MM.1S (cell line): ENCODE measurements around the gene DNAJB4.

Source experiments
- DNase-seq: peaks from one replicate; pipeline ENCODE4 v3.0.0-alpha.2; 2015
- H2AFZ ChIP-seq: fragments of 300-600 bp; sonication (generic); 2 replicates; pipeline ENCODE4 v1.6.0; 2016; ENCODE audit warnings: antibody characterized with exemption, low read length
- H3F3A ChIP-seq: fragments of 300-600 bp; sonication (generic); 2 replicates; pipeline ENCODE4 v1.6.1; 2016; ENCODE audit warnings: mild to moderate bottlenecking, antibody characterized with exemption, low read length, moderate library complexity, mixed read lengths; ENCODE audit not compliant: insufficient read depth
- H3K27ac ChIP-seq: fragments of 300-600 bp; sonication (generic); 2 replicates; pipeline ENCODE4 v1.5.1; 2016; ENCODE audit warnings: mild to moderate bottlenecking, low read length
- H3K27me3 ChIP-seq: fragments of 300-600 bp; sonication (generic); replicated peaks from 2 replicates; pipeline ENCODE4 v1.6.0; 2016; ENCODE audit warnings: low read length; ENCODE audit not compliant: insufficient read depth
- H3K36me3 ChIP-seq: fragments of 300-600 bp; sonication (generic); replicated peaks from 2 replicates; pipeline ENCODE4 v1.6.1; 2016; ENCODE audit warnings: mild to moderate bottlenecking, low read length, mixed read lengths; ENCODE audit not compliant: insufficient read depth
- H3K4me1 ChIP-seq: fragments of 300-600 bp; sonication (generic); 2 replicates; pipeline ENCODE4 v1.6.1; 2016; ENCODE audit warnings: low read length, mixed read lengths
- H3K4me2 ChIP-seq: fragments of 300-600 bp; sonication (generic); 2 replicates; pipeline ENCODE4 v1.6.0; 2016; ENCODE audit warnings: low read depth, low read length
- H3K4me3 ChIP-seq: fragments of 300-600 bp; sonication (generic); 2 replicates; pipeline ENCODE4 v1.5.1; 2016; ENCODE audit warnings: low read length, mixed read lengths
- H3K79me2 ChIP-seq: fragments of 300-600 bp; sonication (generic); 2 replicates; pipeline ENCODE4 v1.6.1; 2016; ENCODE audit warnings: mixed run types, low read length, mixed read lengths
- H3K9ac ChIP-seq: fragments of 300-600 bp; sonication (generic); 2 replicates; pipeline ENCODE4 v1.6.1; 2016; ENCODE audit warnings: low read length, mixed read lengths
- H3K9me2 ChIP-seq: fragments of 300-600 bp; sonication (generic); replicated peaks from 2 replicates; pipeline ENCODE4 v1.6.1; 2016; ENCODE audit warnings: mild to moderate bottlenecking, low read length, mixed read lengths; ENCODE audit not compliant: insufficient read depth
- H3K9me3 ChIP-seq: fragments of 300-600 bp; sonication (generic); replicated peaks from 2 replicates; pipeline ENCODE4 v1.6.1; 2016; ENCODE audit warnings: mild to moderate bottlenecking, low read length, mixed read lengths; ENCODE audit not compliant: insufficient read depth
- H4K20me1 ChIP-seq: fragments of 300-600 bp; sonication (generic); 2 replicates; pipeline ENCODE4 v1.6.1; 2016; ENCODE audit warnings: mild to moderate bottlenecking, low read length, moderate library complexity, mixed read lengths; ENCODE audit not compliant: insufficient read depth
- EZH2 ChIP-seq: fragments of 300-600 bp; sonication (generic); optimal IDR thresholded peaks from 2 replicates; pipeline ENCODE3; 2017; ENCODE audit warnings: low read depth, mild to moderate bottlenecking, antibody characterized with exemption, low read length, mixed read lengths
- EZH2phosphoT487 ChIP-seq: fragments of 300-600 bp; sonication (generic); IDR thresholded peaks from 2 replicates; pipeline ENCODE4 v1.6.1; 2018; ENCODE audit warnings: antibody characterized with exemption, low read length
- TF ChIP-seq, protein P1 (sequence below): fragments of 300-600 bp; sonication (generic); IDR thresholded peaks from 2 replicates; pipeline ENCODE4 v1.5.1; 2016; ENCODE audit warnings: antibody characterized with exemption, low read length, mixed read lengths

DNAJB4 gene

DNA sequence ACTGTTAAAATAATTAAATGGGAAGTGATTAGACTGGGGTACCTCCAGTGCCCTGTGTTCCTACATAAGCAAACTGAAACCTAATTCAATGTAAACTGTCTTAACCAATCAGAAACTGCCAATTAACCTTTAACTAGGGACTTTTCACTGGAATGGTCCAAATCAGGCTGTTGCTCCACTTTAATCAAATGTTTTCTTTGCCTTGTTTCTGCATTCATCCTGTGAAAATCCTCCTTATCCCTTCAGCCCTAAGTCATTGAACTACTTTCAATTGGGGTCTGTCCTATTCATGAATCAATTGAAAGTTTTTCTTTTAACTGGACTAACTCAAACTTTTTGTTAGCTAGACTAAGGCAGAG lies 20.8 kb upstream of the DNAJB4 start:
- Histone ChIP-seq H3K36me3 (no peaks in the 10 kb centered on the region), H3K4me2 (no peak overlapping the region), H3F3A (peaks cover 7% of the 10 kb centered on the region), H3K4me3 (no peak overlapping the region), H3K9ac (no peak overlapping the region), H3K27ac (no peak overlapping the region), H2AFZ (no peak overlapping the region), H3K79me2 (peaks cover 35% of the 10 kb centered on the region), H3K9me2 (no peaks in the 10 kb centered on the region), H3K27me3 (no peaks in the 10 kb centered on the region), H3K4me1 (no peaks in the 10 kb centered on the region; the same call in 1 of the 2 replicates), H4K20me1 (no peaks in the 10 kb centered on the region), H3K9me3 (no peaks in the 10 kb centered on the region)
- DNase-seq, result no peak
- TF ChIP-seq, protein P1, sequence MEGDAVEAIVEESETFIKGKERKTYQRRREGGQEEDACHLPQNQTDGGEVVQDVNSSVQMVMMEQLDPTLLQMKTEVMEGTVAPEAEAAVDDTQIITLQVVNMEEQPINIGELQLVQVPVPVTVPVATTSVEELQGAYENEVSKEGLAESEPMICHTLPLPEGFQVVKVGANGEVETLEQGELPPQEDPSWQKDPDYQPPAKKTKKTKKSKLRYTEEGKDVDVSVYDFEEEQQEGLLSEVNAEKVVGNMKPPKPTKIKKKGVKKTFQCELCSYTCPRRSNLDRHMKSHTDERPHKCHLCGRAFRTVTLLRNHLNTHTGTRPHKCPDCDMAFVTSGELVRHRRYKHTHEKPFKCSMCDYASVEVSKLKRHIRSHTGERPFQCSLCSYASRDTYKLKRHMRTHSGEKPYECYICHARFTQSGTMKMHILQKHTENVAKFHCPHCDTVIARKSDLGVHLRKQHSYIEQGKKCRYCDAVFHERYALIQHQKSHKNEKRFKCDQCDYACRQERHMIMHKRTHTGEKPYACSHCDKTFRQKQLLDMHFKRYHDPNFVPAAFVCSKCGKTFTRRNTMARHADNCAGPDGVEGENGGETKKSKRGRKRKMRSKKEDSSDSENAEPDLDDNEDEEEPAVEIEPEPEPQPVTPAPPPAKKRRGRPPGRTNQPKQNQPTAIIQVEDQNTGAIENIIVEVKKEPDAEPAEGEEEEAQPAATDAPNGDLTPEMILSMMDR, result no peak
- no peak for TF ChIP-seq EZH2phosphoT487
- no peak for TF ChIP-seq EZH2

DNA sequence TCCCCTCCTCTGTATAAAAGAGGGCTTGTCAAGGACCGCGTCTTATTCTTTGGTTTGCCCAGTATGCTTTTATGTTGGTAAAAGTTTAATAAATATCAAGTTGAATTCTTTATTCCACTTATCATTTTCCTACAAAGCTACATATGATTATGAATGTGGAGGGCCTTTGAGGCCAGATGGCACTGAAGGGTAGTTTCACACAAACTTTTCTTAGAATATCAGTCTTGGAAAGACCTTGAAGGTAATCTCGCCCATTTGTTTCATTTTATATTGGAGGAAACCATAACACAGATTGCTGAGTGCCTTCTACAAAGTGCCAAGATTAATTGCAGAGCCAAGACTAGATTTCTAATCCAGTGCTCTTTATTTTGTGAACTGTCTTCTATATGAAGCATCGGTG lies 20.1 kb upstream of the DNAJB4 start:
- H4K20me1 ChIP-seq, result no peaks in the 10 kb centered on the region
- H3K79me2 ChIP-seq, result peaks cover 35% of the 10 kb centered on the region

DNA sequence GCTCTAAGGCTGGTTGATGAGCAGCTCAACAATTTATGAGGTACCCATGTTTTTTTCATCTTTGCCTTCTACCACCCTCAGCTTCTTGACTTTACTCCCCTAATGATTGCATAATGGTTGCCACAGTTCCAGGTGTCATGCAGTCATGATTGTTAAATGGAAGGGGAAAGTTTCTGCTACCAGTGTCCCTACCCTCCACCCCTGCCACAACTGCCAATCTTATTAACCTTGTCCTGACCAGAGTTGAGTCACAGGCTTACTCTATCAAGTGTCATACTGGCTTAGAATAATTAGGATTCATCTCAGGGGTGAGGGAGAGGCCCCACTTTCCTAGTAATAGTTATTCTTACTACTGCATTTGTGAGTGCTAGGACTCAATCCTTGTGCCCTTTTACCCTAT lies 17.9 kb upstream of the DNAJB4 start:
- TF ChIP-seq EZH2, result no peak
- TF ChIP-seq, protein P1, result no peak
- no peak for TF ChIP-seq EZH2phosphoT487
- Histone ChIP-seq H3K79me2 (peaks cover 16% of the 10 kb centered on the region; the same call in 1 of the 2 replicates), H3K27ac (no peak overlapping the region)

More for the DNA sequence above, 20.1 kb upstream of the DNAJB4 start:
- no peak for TF ChIP-seq EZH2phosphoT487
- TF ChIP-seq, protein P1, result no peak
- no peak for TF ChIP-seq EZH2
- Histone ChIP-seq H3K27ac (no peak overlapping the region), H3K4me1 (no peaks in the 10 kb centered on the region; the same call in 1 of the 2 replicates), H3K4me3 (no peak overlapping the region), H3F3A (peaks cover 1% of the 10 kb centered on the region; the same call in 1 of the 2 replicates), H3K36me3 (no peaks in the 10 kb centered on the region), H3K9me3 (no peaks in the 10 kb centered on the region), H3K4me2 (no peak overlapping the region), H3K9me2 (no peaks in the 10 kb centered on the region), H2AFZ (no peak overlapping the region), H3K27me3 (no peaks in the 10 kb centered on the region), H3K9ac (no peak overlapping the region)
- no peak for DNase-seq

More for the DNA sequence above, 17.9 kb upstream of the DNAJB4 start:
- no peaks in the 10 kb centered on the region for H3K36me3 ChIP-seq
- no peaks in the 10 kb centered on the region for H3K4me1 ChIP-seq
- H3F3A ChIP-seq, result no peaks in the 10 kb centered on the region
- no peaks in the 10 kb centered on the region for H3K9me3 ChIP-seq
- H3K9me2 ChIP-seq, result no peaks in the 10 kb centered on the region
- H3K27me3 ChIP-seq, result no peaks in the 10 kb centered on the region
- H4K20me1 ChIP-seq, result no peaks in the 10 kb centered on the region
- H2AFZ ChIP-seq, result no peak overlapping the region
- no peak overlapping the region for H3K9ac ChIP-seq
- no peak overlapping the region for H3K4me2 ChIP-seq
- H3K4me3 ChIP-seq, result no peak overlapping the region
- no peak for DNase-seq
